Measurements from ENCODE around the gene ITGAX.

DNA sequence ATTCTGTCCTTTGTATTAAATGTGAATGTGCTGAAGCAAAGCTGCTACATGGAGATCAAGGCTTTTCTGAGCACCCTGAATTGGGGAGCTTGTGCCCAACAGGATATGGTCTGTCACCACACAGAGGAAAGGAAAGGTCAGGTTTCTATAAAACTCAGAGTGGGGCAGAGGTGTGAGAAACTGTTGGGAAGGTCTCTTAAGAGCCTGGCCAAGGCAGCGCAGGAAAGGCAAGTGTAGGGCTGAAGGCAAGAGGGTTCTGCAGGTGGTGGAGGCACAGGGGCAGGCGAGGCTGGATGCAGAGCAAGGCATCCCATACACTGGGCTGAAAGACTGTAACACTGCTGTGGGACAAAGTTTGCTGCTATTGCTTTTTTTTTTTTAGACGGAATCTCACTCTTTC is 65.1 kb downstream of the ITGAX start:
- TF ChIP-seq, protein P1, sequence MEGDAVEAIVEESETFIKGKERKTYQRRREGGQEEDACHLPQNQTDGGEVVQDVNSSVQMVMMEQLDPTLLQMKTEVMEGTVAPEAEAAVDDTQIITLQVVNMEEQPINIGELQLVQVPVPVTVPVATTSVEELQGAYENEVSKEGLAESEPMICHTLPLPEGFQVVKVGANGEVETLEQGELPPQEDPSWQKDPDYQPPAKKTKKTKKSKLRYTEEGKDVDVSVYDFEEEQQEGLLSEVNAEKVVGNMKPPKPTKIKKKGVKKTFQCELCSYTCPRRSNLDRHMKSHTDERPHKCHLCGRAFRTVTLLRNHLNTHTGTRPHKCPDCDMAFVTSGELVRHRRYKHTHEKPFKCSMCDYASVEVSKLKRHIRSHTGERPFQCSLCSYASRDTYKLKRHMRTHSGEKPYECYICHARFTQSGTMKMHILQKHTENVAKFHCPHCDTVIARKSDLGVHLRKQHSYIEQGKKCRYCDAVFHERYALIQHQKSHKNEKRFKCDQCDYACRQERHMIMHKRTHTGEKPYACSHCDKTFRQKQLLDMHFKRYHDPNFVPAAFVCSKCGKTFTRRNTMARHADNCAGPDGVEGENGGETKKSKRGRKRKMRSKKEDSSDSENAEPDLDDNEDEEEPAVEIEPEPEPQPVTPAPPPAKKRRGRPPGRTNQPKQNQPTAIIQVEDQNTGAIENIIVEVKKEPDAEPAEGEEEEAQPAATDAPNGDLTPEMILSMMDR (IDR thresholded peaks at IDR 0.05), result no peak
- TF ChIP-seq POLR2A (IDR thresholded peaks at IDR 0.05) (no peak), POLR2AphosphoS5 (IDR thresholded peaks at IDR 0.05) (no peak)

Data from suprapubic skin (tissue), 4 donors.